Measurements from ENCODE around the gene DLG2.

GRCh38 chr11:84260862-84261261, 1366.3 kb downstream of the DLG2 start:
- TF ChIP-seq REST (IDR thresholded peaks at IDR 0.05; ENCODE audit: insufficient read depth in 1 of 2, low read depth in 2 of 2, low read length in 2 of 2) (no peak), POLR2AphosphoS5 (IDR thresholded peaks at IDR 0.05; ENCODE audit: low read depth, low read length) (no peak), TAF1 (IDR thresholded peaks at IDR 0.05; ENCODE audit: borderline replicate concordance, insufficient read depth, low read length) (no peak), SIN3A (IDR thresholded peaks at IDR 0.05; ENCODE audit: borderline replicate concordance, insufficient read depth, low read length) (no peak), FOXP2 (optimal IDR thresholded peaks at IDR 0.05; ENCODE audit: borderline replicate concordance, extremely low read depth, extremely low read length, insufficient read depth) (no peak)
